ENCODE data around the gene CCDC92B. TPM values are rescaled to one million over a fixed set of nuclear protein-coding genes. Genes with fewer than 3 reads are reported as not detected.

The CCDC92B gene
- total and polyA plus RNA-seq, 2 of the 4 experiments (the other 2 are of a cell fraction): not detected

DNA sequence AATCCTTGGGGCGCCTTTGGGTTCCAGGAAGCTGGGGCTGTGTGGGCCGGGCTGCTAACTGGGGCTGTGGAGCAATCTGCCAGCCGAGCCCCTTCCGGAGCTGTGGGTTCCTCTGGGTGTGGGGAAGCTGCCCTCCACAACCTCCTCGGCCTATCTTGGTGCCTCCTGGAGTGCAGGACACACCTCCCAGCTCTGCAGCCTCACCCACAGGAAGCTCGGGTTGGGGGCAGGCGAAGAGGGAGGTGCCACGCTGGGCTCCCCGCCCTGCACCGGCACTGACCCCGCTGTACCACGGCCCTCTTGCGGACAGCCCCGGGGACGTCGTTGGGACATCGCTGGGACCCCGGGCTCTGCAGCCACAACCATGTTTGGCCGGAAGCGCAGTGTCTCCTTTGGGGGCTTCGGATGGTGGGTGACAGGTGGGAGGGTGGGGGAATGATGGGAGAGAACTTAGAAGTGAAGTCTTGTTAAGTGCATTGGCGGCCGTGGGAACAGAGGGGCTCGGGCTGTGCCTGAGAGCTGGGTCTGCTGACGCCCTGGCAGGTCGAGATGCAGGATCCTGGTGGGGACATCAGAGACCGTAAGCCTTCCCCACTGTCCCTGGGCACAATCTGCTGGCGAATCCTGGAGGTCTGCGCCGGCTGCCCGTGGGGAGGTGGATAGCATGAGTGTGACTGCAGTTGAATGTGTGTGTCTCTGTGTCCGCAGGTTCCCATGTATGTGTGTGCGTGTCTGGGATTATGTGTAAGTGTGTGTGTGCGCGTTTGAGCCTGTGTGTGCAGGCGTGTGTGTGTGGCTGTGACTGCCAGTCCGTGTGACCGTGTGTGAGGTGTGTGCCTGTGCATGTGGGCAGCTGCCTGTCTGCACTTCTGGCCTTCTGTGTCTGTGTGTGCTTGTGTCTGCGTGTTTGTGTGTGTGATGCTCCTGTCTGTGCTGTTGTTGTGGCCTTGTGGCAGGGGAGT is 47.0 kb upstream of the CCDC92B start, which contains the start of gene RAP1GAP2:
Gene RAP1GAP2 (plus strand): TSS at position 275 of the 962 bp plus-strand sequence. CDS start 90 bp downstream, at position 365.
- Histone ChIP-seq H3K56ac (ENCODE audit: extremely low read depth, insufficient read depth, low read length) (no peak within 1 kb of the TSS), H3K27me3 (ENCODE audit: control insufficient read depth, insufficient read depth, low read length) (peaks cover 17% of the 10 kb centered on the region; the same call in 1 of the 2 replicates), H3K4me3 (ENCODE audit: insufficient read depth, low read depth, low read length) (no peak within 1 kb of the TSS), H4K91ac (ENCODE audit: insufficient read depth, low read depth, low read length) (no peak within 1 kb of the TSS), H2AK5ac (ENCODE audit: low read depth, low read length) (no peak within 1 kb of the TSS), H3K18ac (ENCODE audit: low read depth, low read length) (no peak within 1 kb of the TSS), H3K79me1 (ENCODE audit: low read depth in 1 of 2, low read length in 2 of 2) (no peaks in the 10 kb centered on the region), H2BK5ac (ENCODE audit: low read depth, low read length, poor library complexity, severe bottlenecking) (no peak within 1 kb of the TSS), H4K8ac (ENCODE audit: low read depth in 2 of 2, low read length in 2 of 2) (no peak within 1 kb of the TSS), H2AFZ (replicated peaks; ENCODE audit: low read length, poor library complexity) (no peak within 1 kb of the TSS), H3K9ac (ENCODE audit: low read depth, low read length) (no peak within 1 kb of the TSS), H2AK9ac (replicated peaks; ENCODE audit: low read depth, low read length, poor library complexity) (no peak within 1 kb of the TSS), H4K20me1 (ENCODE audit: insufficient read depth, low read length) (no peaks in the 10 kb centered on the region; the same call in 1 of the 2 replicates), H3K14ac (replicated peaks; ENCODE audit: low read depth, low read length) (no peak within 1 kb of the TSS), H3K23ac (ENCODE audit: low read depth, low read length) (no peak within 1 kb of the TSS), H3K27ac (ENCODE audit: insufficient read depth, low read length) (no peak within 1 kb of the TSS), H3K4ac (ENCODE audit: low read depth, low read length) (no peak within 1 kb of the TSS), H3K9me1 (ENCODE audit: insufficient read depth, low read length) (no peaks in the 10 kb centered on the region), H2BK20ac (ENCODE audit: low read depth, low read length) (no peak within 1 kb of the TSS), H3K9me3 (ENCODE audit: control insufficient read depth, insufficient read depth, low read length) (no peaks in the 10 kb centered on the region), H3K36me3 (ENCODE audit: control insufficient read depth, insufficient read depth, low read length) (no peaks in the 10 kb centered on the region), H3K4me2 (ENCODE audit: low read depth, low read length) (no peak within 1 kb of the TSS), H3K4me1 (ENCODE audit: control insufficient read depth, insufficient read depth, low read length) (no peaks in the 10 kb centered on the region), H2BK120ac (ENCODE audit: low read depth, low read length) (no peak within 1 kb of the TSS), H4K5ac (ENCODE audit: low read depth, low read length) (no peak within 1 kb of the TSS), H2BK15ac (ENCODE audit: low read depth, low read length) (no peak within 1 kb of the TSS)
- CTCF ChIA-PET: no interaction called here
- intact Hi-C loops (cut with micrococcal nuclease): no loop called here
- in situ Hi-C loops (cut with MboI; ENCODE audit: low sequenced_read_pairs): no loop called here
- POLR2A ChIA-PET (ENCODE audit: unreplicated experiment): no interaction called here
- no TSS peak for BruUV-seq (replicated peaks)
- dilution Hi-C loops (cut with HindIII; ENCODE audit: low sequenced_read_pairs, unreplicated experiment): no loop called here
- ATAC-seq (ENCODE audit: low read depth) (no peak), DNase-seq (no peak)
- 77% methylated on average over 7 of the region's 39 CpGs; no CpG with 5 or more reads in 1 of the 2 experiments for WGBS, 2 experiments (ENCODE audit: extremely low coverage in 2 of 2, insufficient read length in 1 of 2)
- TF ChIP-seq NFE2L2 (IDR thresholded peaks at IDR 0.05; ENCODE audit: low read depth, low read length) (no peak), MAZ (IDR thresholded peaks at IDR 0.05; ENCODE audit: borderline replicate concordance, low read depth, low read length) (no peak), RFX5 (IDR thresholded peaks at IDR 0.05; ENCODE audit: low read depth, low read length) (no peak), MAFK (IDR thresholded peaks at IDR 0.05; ENCODE audit: low read depth, low read length) (no peak), BHLHE40 (IDR thresholded peaks at IDR 0.05; ENCODE audit: low read depth, low read length) (no peak), CHD1 (IDR thresholded peaks at IDR 0.05; ENCODE audit: low read depth, low read length) (no peak), MXI1 (IDR thresholded peaks at IDR 0.05; ENCODE audit: borderline replicate concordance, low read depth, low read length) (no peak), SMC3 (IDR thresholded peaks at IDR 0.05; ENCODE audit: low read depth, low read length) (no peak), FOS (IDR thresholded peaks at IDR 0.05; ENCODE audit: low read depth, low read length) (no peak), RAD21 (IDR thresholded peaks at IDR 0.05; ENCODE audit: low read length) (no peak), RCOR1 (IDR thresholded peaks at IDR 0.05; ENCODE audit: insufficient replicate concordance, low read length) (no peak), POLR2A (IDR thresholded peaks at IDR 0.05; ENCODE audit: low read depth, low read length) (no peak)
- TF ChIP-seq, protein P1, sequence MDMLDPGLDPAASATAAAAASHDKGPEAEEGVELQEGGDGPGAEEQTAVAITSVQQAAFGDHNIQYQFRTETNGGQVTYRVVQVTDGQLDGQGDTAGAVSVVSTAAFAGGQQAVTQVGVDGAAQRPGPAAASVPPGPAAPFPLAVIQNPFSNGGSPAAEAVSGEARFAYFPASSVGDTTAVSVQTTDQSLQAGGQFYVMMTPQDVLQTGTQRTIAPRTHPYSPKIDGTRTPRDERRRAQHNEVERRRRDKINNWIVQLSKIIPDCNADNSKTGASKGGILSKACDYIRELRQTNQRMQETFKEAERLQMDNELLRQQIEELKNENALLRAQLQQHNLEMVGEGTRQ (IDR thresholded peaks at IDR 0.05; ENCODE audit: low read depth, low read length): no peak
- TF ChIP-seq, protein P2, sequence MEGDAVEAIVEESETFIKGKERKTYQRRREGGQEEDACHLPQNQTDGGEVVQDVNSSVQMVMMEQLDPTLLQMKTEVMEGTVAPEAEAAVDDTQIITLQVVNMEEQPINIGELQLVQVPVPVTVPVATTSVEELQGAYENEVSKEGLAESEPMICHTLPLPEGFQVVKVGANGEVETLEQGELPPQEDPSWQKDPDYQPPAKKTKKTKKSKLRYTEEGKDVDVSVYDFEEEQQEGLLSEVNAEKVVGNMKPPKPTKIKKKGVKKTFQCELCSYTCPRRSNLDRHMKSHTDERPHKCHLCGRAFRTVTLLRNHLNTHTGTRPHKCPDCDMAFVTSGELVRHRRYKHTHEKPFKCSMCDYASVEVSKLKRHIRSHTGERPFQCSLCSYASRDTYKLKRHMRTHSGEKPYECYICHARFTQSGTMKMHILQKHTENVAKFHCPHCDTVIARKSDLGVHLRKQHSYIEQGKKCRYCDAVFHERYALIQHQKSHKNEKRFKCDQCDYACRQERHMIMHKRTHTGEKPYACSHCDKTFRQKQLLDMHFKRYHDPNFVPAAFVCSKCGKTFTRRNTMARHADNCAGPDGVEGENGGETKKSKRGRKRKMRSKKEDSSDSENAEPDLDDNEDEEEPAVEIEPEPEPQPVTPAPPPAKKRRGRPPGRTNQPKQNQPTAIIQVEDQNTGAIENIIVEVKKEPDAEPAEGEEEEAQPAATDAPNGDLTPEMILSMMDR (conservative IDR thresholded peaks at IDR 0.05; ENCODE audit: low read depth, low read length): no peak
- TF ChIP-seq, protein P3, sequence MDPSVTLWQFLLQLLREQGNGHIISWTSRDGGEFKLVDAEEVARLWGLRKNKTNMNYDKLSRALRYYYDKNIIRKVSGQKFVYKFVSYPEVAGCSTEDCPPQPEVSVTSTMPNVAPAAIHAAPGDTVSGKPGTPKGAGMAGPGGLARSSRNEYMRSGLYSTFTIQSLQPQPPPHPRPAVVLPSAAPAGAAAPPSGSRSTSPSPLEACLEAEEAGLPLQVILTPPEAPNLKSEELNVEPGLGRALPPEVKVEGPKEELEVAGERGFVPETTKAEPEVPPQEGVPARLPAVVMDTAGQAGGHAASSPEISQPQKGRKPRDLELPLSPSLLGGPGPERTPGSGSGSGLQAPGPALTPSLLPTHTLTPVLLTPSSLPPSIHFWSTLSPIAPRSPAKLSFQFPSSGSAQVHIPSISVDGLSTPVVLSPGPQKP (IDR thresholded peaks at IDR 0.05; ENCODE audit: borderline replicate concordance, low read depth, low read length): no peak

Measured in IMR-90 (cell line).